ENCODE data around the gene TPM3.

- no peak for TF ChIP-seq POU6F1 (CRISPR knock-in tag; IDR thresholded peaks at IDR 0.05; ENCODE audit: borderline replicate concordance, low read depth)
- TF ChIP-seq RARB (CRISPR knock-in tag; IDR thresholded peaks at IDR 0.05), result no peak
- TF ChIP-seq ARNTL (CRISPR knock-in tag; IDR thresholded peaks at IDR 0.05; ENCODE audit: borderline replicate concordance, low read depth), result no peak
Measured at GRCh38 chr1:154137888-154138287, 54.0 kb downstream of the TPM3 start.

All from SK-N-SH treated with all-trans-retinoic acid at 6 μM for 48 hours (cell line).